ENCODE results near the gene EPHA7.
A peak's percentile ranks its signal among the peaks of the same experiment; 100 is the strongest.

The EPHA7 gene

DNA sequence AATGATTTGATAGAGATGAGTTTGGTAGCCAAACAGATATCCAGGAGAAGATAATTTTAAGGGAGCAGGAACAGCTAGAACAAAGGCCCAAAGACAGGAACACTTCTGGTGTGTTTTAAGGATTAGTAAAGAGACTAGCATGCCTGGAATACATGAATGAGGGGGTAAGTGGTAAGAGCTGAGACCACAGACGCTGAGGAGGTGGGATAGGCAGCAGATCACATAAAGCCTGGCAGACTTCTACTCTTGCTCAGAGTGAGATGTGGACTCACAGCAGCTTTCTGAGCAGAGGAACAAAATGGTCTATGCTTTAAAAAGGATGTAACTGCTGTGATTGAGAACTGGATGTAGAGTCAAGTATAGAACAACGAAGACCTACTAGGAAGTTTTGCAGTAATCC lies 100.1 kb downstream of the EPHA7 start:
- no peak for DNase-seq

- DNase-seq: no peak
Observed at GRCh38 chr6:93318121-93318520, 101.2 kb downstream of the EPHA7 start.

GRCh38 chr6:93317592-93317991 lies 101.8 kb downstream of the EPHA7 start:
- no peak for DNase-seq

- DNase-seq: no peak
Observed at GRCh38 chr6:93307505-93308409, 111.6 kb downstream of the EPHA7 start.

GRCh38 chr6:93305088-93305487 lies 114.3 kb downstream of the EPHA7 start:
- no peak for DNase-seq

DNA sequence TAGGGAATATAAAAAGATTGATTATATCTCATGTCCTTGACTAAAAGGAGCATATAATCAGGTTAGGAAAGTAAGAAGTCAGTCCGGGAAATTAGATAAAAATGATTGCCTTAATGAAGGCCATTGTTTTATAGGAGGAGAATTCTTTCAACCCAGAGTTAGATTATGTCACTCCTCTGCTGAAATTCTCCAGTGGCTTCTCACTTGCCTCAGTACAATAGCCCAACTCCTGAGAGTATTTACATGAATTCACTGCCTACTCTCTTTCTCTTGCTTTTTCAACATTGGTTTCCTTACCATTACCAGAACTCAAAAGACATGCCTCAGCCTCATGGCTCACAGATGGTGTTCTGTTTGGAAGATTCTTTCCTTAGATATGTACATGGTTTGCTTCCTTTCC lies 114.9 kb downstream of the EPHA7 start:
- DNase-seq: no peak

DNA sequence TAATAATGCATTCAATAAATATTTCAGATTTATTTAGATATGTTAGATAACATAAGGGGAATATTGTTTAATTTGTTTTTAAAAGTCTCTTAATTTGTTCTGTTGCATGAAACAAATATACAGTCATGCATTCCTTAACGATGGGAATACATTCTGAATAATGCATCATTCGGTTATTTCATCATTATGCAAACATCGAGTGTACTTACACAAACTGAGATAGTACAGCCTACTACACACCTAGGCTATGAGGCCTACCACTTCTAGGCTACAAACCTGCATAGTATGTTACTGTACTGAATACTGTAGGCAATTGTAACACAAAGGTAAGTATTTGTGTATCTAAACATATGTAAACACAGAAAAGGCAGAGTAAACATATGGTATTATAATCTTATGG lies 118.7 kb downstream of the EPHA7 start:
- no peak for DNase-seq

GRCh38 chr6:93299622-93300021 lies 119.7 kb downstream of the EPHA7 start:
- no peak for DNase-seq

DNA sequence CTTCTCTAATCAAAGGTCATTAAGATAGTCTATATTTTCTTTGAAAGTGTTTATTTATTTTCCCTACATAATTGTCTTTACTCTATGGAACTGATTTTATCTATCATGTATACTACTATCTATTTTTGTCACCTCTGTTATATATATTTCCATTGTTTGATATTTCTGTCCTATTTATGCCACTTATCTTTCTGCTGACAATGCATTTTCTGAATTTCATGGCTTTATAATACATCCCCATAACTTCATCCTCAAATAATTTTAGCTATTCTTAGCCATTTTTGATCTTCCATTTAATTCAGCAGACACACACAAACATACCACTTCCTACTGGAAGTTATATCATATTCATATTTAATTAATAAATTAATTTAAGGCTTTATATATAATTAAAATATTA lies 123.7 kb downstream of the EPHA7 start:
- no peak for DNase-seq

- no peak for DNase-seq
Observed at GRCh38 chr6:93294879-93295278, 124.5 kb downstream of the EPHA7 start.

DNA sequence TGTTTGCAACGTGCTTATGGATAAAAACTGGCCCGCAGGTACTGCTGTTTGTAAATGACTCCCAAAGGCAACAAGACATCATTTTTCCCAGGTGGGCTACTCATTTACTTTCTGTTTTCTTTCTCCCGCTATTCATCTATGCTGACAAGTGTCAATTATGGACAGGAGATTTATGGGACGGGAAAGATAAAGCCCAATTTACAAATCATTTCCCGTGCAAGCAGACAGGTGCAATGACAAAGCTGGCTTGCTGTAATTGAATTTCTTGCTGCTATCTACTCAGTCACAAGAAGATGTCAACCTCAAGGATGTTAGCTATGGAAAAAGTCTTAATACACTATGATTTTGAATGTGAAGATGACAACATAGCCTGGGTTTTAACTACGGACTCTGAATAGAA lies 125.5 kb downstream of the EPHA7 start:
- DNase-seq: no peak

- no peak for DNase-seq
Observed at GRCh38 chr6:93293460-93293859, 125.9 kb downstream of the EPHA7 start.

- no peak for DNase-seq
Observed at GRCh38 chr6:93282521-93283031, 136.8 kb downstream of the EPHA7 start.

DNA sequence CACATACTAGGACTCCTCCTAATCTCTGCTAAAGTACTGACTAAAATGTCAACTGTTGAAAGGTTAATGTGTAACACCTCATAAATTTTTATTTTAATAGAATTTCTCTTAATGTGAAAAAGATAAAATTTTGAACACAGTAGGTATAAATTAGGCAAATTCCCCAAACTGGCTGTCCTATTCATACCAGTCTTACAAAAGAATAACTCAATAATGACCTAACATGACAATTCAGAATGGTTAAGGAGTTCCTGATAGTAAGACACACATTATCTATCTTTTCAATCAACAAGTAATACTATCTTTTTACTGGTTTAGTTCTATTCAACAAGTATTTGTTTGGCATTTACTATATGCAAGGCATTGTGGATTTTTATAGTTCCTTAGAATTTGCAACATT lies 141.1 kb downstream of the EPHA7 start:
- DNase-seq: no peak

- DNase-seq: no peak
Observed at GRCh38 chr6:93272896-93273295, 146.5 kb downstream of the EPHA7 start.

DNA sequence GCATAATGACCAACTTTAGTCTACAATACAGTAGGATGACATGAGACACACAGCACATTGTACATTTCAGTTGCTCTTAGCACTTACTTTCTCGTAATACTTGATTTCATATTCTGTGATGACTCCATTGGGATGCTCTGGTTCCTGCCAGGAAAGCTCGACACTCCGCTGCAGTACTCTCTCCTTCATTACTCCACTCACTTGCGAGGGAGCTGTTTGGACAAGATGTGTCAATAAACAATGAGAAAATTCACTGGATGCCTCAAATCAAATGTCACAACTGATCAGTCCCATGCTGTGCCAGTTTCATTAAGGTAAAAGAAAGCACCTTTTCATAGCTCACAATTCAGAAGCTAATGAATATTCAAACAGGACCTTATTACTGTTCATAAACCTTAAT lies 147.1 kb downstream of the EPHA7 start:
- DNase-seq: peak; percentile 38

DNA sequence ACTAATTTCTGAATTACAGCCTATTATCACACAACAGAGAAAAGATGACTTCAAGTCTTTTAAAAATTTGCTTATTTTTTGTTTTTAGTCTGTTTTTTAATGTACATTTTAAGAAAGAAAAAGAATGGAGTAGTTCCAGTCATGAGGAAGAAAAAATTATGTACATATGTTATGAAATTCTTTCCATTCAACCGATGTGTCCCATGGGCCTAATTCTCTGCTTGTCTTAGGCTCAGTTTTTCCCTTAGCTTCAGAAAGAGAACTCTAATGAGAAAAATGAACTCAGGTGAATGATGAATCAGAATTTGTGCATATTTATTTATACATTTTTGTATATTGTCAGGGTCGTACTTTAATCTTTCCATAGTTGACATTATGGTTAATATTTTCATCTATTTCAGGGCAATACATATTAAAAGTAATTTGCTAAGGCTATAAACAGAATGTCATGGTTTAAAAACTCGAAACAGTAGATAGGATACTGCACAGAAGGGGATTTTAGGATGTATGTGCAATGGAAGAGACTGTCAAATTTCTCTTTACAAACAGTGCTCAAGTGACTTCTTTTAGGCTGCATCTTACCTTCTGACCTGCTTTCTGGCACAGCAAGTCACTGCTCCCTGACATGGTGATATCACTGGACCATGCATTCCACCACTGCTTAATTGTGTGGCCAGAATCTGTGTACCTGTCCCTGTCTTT lies 153.1 kb downstream of the EPHA7 start:
- DNase-seq: no peak

- DNase-seq: no peak
Observed at GRCh38 chr6:93260881-93261280, 158.5 kb downstream of the EPHA7 start.

- no peak for DNase-seq
Observed at GRCh38 chr6:93259332-93259731, 160.0 kb downstream of the EPHA7 start.

DNA sequence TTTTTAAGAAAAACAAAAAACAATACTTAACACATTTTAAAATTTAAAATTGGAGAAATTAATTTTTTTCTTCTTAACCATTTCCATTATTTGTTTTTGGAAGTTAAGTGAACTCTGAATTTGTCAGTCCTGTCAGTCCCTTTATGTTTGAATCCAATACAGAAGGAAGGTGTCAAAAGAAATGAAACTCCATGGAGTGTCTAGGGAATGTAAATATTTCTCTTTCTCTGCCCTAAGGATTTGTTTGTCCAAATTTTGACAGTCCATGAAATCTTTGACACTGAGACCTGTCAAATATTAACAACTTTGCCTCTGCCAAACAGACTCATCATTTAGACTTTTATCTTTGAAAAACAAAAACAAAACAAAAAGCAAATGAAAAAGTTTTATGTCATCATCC lies 166.4 kb downstream of the EPHA7 start:
- DNase-seq: no peak

DNA sequence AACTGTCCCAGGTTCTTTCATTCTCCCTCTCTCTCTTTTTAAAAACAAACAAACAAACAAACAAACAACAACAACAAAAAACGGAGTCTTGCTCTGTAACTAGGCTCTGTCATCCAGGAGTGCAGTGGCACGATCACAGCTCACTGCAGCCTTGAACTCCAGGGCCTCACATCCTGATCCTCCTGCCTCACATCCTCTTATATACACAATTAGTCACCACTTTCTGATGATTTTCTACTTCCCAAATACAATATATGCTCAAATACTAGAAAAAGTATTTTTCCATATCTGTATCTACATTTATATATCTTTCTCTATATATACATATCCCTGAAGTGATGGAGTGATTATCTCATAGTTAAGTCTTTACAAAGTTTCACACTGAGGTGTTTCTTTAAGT lies 170.7 kb downstream of the EPHA7 start:
- no peak for DNase-seq

DNA sequence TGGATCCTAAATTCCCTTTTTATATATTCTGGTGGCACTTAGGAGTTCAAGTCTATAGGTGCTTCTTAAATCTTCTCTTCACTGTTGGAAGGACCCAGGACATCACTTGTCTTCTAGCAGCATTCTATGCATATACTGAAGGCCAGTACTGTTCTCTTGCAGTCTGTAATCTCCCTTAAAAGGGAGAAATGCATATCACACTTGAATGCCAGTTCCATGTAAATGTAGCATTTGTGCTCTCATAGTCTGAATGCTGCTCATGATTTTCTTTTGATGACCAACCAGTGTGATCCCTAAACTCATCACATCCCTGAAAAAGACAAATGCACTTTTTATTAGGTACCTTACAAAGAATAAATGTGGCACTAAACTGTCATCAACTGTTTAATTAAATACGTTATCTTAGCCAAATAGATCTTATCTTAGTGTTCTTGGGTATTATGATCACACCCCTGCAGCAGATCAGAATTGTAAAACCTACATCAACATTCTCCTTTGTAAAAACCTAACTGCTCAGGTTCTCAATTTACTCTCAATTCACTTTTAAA lies 176.1 kb downstream of the EPHA7 start:
- no peak for DNase-seq

GRCh38 chr6:93242049-93242448 lies 177.3 kb downstream of the EPHA7 start:
- DNase-seq: no peak

GRCh38 chr6:93238632-93239031 lies 180.7 kb downstream of the EPHA7 start:
- no peak for DNase-seq

Data from right hindlimb (tissue), 1 donor.